NCI-H187 (cell line): ENCODE data around the gene SFTPB.
"Not testable (repeated sequence)": the region's sequence is repeated elsewhere in the genome, so short reads cannot be mapped to it uniquely, and the experiment has no call there.

ENCODE experiments used
- DNase-seq, 2 experiments: peaks; one replicate each; lab custom pipeline; 2025; lab: John Stamatoyannopoulos, UW

Gene SFTPB

DNA sequence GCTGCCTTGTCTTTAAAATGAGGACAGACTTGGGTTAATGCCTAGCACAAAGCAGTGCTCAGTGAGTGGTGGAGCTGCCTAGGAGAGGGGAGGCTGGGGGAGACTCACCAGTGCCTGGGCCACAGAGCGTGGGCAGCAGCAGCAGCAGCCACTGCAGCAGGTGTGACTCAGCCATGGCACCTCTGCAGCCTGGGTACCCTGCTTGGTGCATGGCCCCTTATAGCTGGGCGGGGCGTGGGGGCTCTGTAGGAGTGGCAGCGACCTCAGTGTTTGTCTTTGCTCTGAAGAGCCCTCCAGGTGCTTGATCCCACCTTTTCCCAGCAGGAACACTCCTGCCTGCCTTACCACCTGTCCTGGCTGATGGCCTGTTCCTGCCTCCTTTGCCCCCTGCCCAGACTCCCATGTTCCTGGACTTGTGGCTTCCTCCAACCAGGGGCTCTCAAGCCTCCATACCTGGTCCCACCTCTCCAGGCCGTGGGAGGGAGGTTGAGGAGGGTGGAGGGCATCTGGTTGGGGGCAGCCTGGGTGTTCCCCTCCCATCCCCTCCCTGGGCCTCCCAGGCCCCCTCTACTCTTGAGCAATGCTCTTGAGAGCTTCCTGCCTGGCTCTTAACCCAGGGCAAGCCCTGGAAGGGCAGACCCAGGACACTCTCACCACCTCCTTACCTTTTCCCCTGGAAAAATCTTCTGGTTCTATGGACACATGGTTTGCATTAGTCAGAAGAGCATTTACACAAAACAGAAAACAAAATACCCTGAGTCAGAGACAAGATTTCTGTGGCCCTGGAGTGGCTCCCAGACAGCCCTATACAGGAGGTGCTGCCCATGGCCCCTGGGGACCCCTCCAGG is at the start of gene SFTPB:
TSS of gene SFTPB (minus strand) at position 191 of the 848 bp plus-strand sequence. CDS start at position 175, 16 bp downstream.
- peak; percentile 42 to 57 for DNase-seq

DNA sequence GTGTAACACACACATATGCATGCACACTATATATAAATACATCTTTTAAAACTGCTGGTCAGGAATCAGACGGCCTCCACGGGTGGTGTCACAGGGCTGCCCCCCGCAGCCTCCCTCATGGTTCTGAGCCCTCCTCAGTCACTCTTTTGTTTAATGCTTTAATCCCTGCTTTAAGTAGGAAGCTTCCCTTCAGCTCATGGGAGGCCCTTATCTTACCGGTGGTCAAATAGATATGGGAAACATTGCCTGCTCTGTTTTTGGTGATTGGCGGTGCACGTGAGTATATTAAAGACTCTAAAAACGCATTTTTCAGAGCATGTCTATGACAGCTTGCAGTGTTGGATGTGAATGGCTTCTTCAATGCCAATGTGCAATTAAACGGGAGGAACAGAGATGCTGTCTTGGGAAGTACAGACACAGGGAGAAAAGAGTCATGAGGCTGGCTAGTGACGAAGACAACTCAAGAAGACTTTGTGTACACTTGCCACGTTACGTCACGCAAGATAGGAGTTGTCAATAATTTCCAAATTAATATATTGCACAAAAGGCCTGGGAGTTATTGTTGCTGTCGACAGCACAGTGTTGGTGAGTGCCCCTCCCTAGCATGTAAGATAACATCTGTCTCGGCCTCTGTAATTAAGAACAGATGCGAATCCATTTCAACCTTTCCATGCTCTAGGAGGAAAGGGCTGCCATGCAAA is 49.5 kb upstream of the SFTPB start:
- no peak for DNase-seq

DNA sequence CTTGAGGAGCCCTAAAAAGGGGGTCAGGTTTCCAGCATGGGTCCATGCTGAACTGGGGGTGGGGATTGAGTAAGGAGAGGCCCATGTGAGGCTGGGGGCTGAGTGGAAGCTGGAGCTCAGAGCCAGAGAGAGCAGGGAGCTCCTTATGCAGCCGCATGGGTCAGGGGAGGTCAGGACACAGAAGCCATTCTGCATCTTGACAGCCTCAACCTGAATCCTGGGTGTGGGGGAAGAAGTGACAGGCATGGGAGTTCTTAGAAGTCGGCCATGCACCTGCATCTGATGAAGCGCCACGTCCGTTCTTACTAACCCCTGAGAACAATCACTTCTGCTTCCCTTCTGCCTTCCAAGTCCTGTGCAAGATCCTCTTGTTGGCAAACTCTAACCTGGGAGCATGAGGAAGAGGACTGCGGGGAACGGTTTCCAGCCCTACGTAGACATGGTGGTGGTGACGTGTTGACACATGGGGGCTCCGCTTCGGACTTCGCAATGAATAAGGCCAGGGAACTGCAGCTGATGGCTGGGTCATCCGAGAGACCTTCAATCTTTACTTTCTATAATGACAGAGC is 48.4 kb upstream of the SFTPB start:
- DNase-seq: no peak

DNA sequence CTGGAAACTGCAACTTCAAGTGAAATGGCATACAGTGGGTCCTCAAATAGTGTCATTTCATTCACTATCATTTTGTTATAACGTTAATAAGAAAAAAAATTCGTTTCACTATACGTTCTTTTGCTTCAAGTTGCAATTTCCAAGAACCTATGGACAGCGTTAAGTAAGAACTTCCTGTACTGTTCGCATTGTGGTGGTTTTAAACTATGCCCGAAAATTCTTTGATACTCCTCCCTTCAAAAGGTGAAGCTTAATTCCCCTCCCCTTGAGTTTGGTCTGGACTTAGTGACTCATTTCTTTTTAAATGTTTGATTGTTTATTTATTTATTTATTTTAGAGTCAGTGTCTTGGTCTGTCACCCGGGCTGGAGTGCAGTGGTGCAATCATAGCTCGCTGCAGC is 46.8 kb upstream of the SFTPB start:
- no peak for DNase-seq

DNA sequence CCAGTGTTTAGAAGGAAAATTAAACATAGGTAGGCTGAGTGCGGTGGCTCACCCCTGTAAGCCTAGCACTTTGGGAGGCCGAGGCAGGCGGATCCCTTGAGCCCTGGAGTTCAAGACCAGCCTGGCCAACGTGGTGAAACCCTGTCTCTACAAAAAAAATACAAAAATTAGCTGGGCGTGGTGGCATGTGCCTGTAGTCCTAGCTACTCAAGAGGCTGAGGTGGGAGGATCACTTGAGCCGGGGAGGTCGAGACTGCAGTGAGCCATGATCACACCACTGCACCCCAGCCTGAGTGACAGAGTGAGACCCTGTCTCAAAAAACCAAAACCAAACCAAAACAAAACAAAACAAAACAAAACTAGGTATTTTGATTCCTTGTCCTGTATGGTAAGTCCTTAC is 46.4 kb upstream of the SFTPB start:
- not testable (repeated sequence) for DNase-seq

DNA sequence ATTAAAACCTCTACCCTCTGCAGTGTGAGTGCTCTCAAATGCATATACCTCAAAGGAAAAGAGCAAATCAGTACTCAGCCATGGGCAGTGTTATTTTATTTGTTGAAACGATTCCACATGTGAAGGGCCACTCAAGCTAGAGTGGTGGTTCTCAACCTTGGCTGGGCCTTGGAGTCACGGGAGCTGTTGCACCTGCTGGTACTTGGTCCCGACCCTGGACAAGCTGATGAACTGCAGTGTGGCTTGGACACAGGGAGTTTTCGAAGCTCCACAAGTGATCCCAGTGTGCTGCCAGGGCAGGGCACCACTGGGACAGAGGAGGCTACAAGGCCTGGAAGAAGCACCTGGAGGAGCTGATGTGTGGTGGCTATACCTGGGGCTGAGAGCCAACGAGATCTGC is 45.8 kb upstream of the SFTPB start:
- DNase-seq: peak; percentile 70 to 73

DNA sequence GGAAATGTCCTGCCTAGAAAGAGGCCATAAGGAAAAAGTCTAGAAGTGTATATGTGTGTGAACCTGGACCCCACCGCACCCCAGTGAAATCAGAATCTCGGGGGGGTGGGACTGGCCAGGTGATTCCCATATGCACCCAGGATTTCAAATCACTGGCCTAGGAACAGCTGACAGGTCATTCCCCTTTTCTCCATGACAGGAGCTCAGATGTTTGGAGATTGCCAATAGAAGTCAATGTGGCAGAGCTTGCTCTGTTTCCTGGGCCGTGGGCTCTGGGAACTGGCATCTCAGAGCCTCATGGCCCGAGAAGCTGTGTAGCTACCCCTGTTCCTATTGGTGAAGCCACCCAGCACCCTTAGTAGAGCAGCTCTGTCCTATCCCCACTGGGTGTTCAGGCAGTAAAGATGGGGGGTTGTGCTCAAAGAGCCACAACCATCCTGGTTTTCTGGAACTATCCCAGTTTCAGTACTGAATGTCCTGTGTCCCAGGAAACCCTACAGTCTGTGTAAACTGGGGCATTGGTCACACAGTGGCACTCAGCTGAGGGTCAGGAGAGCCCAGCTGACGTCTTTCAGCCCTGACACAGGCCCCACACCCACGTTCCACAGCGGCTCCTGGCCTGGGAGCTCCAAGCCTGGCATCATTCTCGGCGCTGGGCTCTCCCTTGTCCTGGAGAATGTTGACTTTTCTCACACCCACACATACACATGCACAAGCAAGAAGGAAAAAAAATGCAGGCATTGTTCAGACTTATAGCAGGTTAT is 45.0 kb upstream of the SFTPB start:
- no peak for DNase-seq

DNA sequence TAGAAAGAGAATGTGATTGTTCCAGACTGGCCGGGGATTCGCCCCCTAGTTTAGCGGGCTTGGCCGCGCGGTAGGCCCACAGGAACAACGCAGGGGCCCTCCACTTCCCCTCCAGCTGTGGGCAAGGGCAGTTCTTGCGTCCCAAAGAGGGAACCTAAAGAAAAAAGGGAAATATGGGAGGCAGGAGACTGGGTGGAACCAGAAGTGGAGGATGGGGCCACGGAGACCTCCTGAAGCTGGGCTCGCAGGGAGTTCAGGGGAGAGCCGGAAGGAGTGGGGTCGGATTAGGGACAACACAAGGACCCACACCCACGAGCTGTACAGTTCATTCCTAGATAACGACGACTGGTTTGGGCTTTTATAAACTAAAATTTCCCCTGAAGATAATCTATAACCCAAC is 44.3 kb upstream of the SFTPB start:
- no peak for DNase-seq

DNA sequence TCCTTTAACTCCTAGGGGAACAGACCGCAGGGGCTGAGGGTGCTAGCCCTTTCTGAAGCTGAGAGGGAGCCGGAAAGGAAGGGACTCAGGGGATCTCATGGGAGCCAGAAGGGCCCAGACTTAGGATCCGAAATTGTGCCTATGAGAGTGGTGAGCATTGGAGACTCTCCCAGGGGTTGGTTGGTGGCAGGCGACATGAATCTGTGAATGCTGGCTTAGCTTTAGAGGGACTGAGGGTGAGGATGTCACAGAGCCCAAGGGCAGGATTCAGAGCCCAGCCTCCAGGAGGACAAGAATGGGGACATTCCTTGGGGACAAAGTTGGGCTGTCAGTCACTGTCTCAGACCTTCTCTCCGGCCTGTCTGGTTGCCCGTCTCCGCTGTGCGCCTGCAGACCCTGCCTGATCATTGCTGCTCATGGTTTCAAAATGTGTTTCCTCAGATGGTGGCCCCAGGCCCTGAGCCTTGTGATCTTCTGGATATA is 43.6 kb upstream of the SFTPB start:
- no peak for DNase-seq

DNA sequence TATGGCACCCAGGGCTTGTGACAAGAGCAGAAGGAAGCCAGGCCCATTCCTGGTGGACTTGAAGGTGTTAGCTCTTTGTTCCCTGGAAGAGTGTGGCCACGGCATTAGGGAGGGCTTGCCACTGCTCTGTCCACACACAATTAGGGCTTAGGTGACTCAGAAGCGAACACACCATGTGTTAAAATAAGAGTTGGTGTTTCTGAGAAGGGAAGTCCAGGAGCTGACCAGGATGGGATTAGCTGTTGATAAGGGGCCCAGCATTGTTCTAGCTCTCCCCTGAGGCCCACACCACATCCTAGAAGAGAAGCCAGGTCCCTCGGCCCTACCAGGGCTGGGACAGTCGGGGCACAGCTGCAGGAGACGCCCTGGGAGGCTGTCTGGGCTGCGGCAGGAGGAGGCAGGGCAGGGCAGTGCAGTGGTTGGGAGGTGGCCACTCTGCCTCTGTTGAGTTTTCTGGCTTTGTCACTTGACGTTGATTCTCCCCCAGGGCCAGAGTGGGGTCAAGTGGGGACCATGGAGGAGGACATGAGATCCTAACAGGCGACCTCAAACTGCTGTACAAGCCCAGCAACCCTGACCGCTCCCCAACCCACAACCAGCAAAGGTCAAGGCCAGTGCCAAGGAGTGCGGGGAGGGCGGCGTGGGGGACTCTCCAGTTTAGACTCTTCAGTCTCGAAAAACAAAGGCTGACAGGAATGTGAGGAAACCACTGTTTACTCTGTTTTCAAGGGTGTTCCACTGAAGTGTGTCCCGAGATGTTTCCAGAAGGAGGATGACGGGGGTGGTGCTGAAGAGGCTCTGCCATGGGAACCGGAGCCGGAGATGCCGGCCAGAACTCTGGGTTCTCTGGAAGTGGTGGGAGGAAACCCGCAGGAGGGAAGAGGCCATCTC is 42.9 kb upstream of the SFTPB start:
- peak; percentile 11 to 46 for DNase-seq

DNA sequence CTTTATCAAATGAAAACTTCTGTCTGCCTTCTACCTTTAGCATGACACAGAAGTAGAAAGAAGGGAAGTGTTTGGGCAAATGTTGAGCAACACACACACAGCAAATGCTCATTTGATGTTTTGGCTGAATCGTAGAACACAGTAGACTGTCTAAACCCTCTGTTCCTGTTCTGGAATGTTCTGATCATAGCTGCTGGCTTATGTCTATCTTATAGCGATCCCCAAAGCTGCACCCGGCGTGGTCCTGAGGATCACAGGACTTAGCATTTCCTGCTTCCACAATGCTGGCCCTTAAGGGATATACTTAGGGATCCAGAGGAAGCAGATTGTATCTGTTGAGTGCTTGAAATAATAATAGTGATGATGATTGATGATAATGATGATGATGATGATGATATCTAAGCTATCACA is 41.4 kb upstream of the SFTPB start:
- no peak for DNase-seq

DNA sequence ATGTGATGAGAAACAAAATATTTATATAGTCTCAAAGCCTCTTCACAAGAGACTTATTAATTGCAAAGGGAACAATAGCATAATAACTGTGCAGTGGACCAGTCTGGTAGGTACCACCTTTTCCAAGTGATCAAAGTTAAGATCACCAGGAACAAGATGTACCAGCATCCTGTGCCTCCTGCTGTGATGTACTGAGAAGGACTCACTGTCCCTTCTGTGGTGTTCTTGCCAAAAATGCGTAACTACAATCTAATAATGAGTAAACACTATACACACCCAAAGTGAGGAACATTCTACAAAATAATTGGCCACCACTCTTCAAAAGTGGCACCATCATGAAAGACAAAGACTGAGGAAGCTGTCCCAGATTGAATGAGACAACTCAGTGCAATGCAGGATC is 40.6 kb upstream of the SFTPB start:
- DNase-seq: no peak

DNA sequence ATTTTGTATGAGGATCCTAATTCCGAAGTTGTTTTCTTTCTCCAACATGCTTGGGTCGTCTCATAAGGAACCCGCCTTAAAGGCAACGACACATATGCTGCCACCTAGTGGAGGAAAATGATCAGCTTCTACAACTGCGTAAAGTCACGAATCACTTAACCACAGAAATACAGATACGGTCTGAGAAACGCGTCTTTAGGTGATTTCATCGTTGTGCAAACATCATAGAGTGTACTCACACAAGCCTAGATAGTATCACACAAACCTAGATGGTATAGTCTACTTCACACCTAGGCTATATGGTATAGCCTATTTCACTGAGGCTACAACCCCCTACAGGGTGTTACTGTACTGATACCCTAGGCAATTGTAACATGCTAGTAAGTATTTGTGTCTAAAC is 39.3 kb upstream of the SFTPB start:
- peak; percentile 20 to 58 for DNase-seq

DNA sequence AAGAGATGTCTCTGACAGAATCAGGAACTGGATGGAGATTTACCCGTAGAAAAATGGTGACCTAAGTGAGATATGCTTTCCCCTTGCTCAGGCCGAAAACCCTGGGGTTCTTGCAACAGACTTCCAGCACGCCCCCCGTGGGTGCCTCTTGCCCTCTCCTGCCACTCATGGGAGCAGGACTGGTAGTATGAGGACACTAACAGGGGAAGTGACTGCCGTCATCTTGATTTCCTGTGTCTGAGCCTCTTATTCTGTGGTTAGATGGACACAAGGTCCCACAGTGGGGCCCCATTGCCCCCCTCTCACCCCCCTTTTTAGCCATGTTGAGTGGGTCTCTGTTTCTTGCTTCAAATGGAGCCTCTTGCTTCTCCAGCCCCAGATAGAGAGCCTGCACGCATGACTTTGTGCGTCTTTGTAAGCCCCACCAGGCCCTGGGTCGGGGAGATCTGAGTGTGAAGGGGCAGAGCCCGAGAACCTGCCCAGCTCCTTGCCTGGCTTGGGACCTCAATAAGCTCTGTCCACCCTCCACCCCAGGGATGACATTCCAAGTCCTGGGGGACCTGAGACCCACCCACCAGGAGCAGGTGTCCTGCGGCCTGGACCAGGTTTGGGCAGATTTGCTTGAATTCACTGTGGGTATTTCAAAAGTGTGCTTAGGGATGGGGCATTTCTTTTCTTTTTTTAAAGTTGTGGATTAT is 38.7 kb upstream of the SFTPB start:
- DNase-seq: no peak

DNA sequence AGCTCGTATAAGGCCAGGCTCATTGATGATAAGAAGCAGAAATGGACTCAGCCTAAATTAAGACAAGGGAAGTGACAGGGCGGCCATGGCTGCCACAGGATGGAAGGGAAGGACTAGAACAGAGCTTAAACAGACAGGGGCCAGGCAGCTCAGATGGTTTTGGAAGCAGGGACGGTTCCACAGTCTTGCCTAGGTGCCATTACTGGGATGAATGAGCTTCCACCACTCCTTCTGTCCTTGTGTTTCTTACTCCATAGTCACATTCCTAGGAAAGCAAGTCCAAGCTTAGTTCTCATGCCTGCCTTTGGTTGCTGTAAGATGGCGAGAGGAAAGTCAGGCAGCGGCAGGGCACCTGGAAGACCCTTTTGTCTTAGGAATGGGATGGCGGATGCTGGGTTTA is 38.1 kb upstream of the SFTPB start:
- DNase-seq: no peak

DNA sequence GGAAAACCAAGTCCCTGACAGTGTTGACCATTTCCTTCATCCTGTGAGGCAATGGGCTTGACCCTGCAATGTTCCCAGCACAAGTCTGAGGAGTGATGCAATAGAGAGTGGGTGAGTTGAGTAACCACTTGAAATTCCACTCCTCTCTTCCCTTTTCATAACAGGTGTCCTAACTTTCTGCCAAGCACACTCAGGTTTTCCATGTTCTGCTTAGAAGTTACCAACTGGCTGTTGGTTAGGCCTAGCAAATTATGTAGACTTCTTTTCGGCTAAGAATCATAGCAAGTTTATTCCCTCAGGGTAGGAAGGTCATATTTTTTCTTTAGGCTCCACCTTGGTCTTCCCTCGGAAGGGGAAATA is 37.7 kb upstream of the SFTPB start:
- no peak for DNase-seq

DNA sequence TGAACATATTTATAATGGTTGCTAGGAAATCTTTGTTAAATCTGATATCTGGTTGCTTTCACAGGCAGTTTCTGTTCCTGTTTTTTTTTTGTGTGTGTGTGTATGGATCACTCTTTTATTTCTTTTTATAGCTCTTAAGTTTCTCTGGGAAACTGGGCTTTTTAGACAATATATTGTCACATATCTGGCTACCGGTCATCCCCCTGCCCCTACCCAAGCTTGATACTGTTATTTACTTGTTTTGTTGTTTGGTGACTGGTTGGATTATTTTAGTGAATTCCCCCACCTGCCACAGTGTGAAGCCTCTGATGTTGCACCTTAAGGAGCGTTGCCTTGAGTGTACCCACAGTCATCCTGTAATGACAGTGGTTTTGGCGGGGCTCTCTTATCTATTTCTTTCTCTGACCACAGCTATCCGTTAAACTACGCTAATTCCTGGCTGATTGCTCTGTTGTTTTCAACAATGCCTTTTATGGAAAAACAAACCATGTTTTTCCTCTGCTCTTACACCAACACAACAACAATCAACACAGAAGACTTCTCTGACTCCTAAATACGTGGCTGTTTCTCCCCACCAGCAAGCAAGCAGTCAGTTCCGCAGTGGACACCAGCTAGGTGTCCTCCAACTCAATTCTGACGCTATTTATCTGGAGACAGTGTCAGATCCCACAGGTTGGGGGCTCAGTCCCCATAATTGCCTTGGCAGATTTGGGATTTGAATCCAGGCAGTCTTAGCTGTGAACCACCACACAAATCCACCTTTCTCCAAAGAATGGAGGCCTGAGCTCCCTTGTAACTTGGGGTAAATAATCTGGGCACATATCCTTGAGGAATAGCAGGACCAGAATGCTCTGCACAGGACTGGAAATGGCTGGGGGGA is 37.0 kb upstream of the SFTPB start:
- DNase-seq: no peak

DNA sequence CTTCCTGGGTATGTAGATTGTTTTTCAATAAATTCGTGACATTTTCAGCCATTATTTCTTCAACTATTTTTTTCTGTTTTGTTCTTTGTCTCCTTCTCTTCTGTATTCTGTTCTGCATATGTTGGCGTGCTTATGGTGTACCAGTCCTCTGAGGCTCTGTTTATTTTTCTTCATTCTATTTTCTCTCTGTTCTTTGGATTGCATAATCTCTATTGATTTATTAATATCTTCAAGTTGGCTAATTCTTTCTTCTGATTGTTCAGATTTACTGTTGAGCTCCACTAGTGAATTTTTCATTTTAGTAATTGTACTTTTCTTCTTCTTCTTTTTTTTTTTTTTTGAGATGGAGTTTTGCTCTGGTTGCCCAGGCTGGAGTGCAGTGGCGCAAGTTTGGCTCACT is 36.0 kb upstream of the SFTPB start:
- DNase-seq: no peak

DNA sequence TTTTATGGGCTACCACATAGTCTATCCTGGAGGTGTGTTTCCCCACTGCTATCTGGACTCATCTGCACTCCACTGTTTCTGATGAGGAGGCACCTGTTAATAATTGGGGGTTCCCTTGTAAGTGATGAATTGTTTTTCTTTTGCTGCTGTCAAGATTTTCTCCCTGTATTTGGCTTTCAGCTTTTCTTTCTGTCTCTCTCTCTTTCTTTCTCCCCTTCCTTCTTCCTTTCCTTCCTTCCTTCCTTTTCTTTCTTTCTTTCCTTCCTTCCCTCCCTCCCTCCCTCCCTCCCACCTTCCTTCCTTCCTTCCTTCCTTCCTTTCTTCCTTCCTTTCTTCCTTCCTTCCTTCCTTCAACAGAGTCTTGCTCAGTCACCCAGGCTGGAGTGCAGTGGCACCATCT is 35.3 kb upstream of the SFTPB start:
- DNase-seq: no peak

DNA sequence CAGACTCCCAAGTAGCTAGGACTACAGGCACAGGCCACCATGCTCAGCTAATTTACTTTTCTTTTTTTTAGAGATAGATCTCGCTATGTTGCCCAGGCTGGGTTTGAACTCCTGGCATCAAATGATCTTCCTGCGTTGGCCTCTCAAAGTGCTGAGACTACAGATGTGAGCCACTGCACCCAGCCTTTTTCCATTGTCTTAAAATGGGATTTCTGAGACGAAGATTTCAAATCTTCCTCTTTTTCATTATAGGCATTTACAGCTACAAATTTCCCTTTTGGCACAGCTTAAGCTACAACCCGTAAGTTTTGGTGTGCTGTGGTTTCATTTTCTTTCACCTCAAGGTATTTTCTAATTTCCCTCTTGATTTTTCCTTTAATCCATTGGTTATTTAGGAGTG is 34.8 kb upstream of the SFTPB start:
- no peak for DNase-seq
